ENCODE measurements around the gene PGF. TPM values are rescaled to one million over a fixed set of nuclear protein-coding genes. Genes with fewer than 3 reads are reported as not detected.

Gene PGF
- total RNA-seq, 1 donor from 2014 or later = 8.3 TPM

GRCh38 chr14:74946659-74947281 lies 8.6 kb downstream of the PGF start:
- intact Hi-C loops (cut with DNase I) = no loop called here
- H3K27ac ChIP-seq = peak overlapping the region; percentile 30

GRCh38 chr14:74945852-74946658 lies 9.3 kb downstream of the PGF start:
- intact Hi-C loops (cut with DNase I) = no loop called here
- peaks cover 26% of the 10 kb centered on the region for H3K4me1 ChIP-seq
- no peaks in the 10 kb centered on the region for H3K36me3 ChIP-seq
- H3K27me3 ChIP-seq = no peaks in the 10 kb centered on the region
- TF ChIP-seq CTCF (IDR thresholded peaks at IDR 0.05) = peak; percentile 67 to 80 (median 80)
- peak in 1 of 2 donors; percentile 28 for TF ChIP-seq POLR2AphosphoS5 (IDR thresholded peaks at IDR 0.05; ENCODE audit: insufficient read depth in 1 of 2, low read depth in 1 of 2)
- no peak for TF ChIP-seq POLR2A (IDR thresholded peaks at IDR 0.05)
- peak overlapping the region; percentile 30 for H3K27ac ChIP-seq
- H3K4me3 ChIP-seq = peak overlapping the region in 1 of 2 donors; percentile 23
- DNase-seq (ENCODE audit: extremely low spot score in 2 of 2) = no peak
- H3K9me3 ChIP-seq = no peaks in the 10 kb centered on the region

More at GRCh38 chr14:74946659-74947281, 8.6 kb downstream of the PGF start:
- H3K4me3 ChIP-seq = peak overlapping the region in 1 of 2 donors; percentile 23
- H3K9me3 ChIP-seq = no peaks in the 10 kb centered on the region
- no peak for DNase-seq (ENCODE audit: extremely low spot score in 2 of 2)
- H3K4me1 ChIP-seq = peaks cover 19% of the 10 kb centered on the region
- TF ChIP-seq POLR2A (IDR thresholded peaks at IDR 0.05) = no peak
- no peak for TF ChIP-seq CTCF (IDR thresholded peaks at IDR 0.05)
- TF ChIP-seq POLR2AphosphoS5 (IDR thresholded peaks at IDR 0.05; ENCODE audit: insufficient read depth in 1 of 2, low read depth in 1 of 2) = no peak
- H3K36me3 ChIP-seq = no peaks in the 10 kb centered on the region
- no peaks in the 10 kb centered on the region for H3K27me3 ChIP-seq

- H3K27ac ChIP-seq = no peak overlapping the region
- intact Hi-C loops (cut with DNase I) = no loop called here
These were observed 10.0 kb downstream of the PGF start for GRCh38 chr14:74945261-74945851.

GRCh38 chr14:74942608-74943007 lies 12.8 kb downstream of the PGF start:
- TF ChIP-seq POLR2A (IDR thresholded peaks at IDR 0.05) = no peak
- no peak for TF ChIP-seq CTCF (IDR thresholded peaks at IDR 0.05)
- no peak for TF ChIP-seq POLR2AphosphoS5 (IDR thresholded peaks at IDR 0.05; ENCODE audit: insufficient read depth in 1 of 2, low read depth in 1 of 2)
- Histone ChIP-seq H3K9me3 (no peaks in the 10 kb centered on the region), H3K4me3 (no peak overlapping the region), H3K36me3 (no peaks in the 10 kb centered on the region), H3K27me3 (no peaks in the 10 kb centered on the region), H3K27ac (peak overlapping the region; percentile 77), H3K4me1 (peaks cover 50% of the 10 kb centered on the region)
- intact Hi-C loops (cut with DNase I) = no loop called here
- no peak for DNase-seq (ENCODE audit: extremely low spot score in 2 of 2)

More at GRCh38 chr14:74945261-74945851, 10.0 kb downstream of the PGF start:
- DNase-seq (ENCODE audit: extremely low spot score in 2 of 2) = no peak
- TF ChIP-seq POLR2A (IDR thresholded peaks at IDR 0.05) = no peak
- TF ChIP-seq CTCF (IDR thresholded peaks at IDR 0.05) = peak in 1 of 3 experiments; percentile 9
- TF ChIP-seq POLR2AphosphoS5 (IDR thresholded peaks at IDR 0.05; ENCODE audit: insufficient read depth in 1 of 2, low read depth in 1 of 2) = no peak
- Histone ChIP-seq H3K36me3 (no peaks in the 10 kb centered on the region), H3K4me1 (peaks cover 32% of the 10 kb centered on the region), H3K4me3 (no peak overlapping the region), H3K9me3 (no peaks in the 10 kb centered on the region), H3K27me3 (no peaks in the 10 kb centered on the region)

Measured in vagina (tissue), 2 donors.